PC-3 (cell line): ENCODE measurements around the gene INVS. TPM values are rescaled to one million over a fixed set of nuclear protein-coding genes. Genes with fewer than 3 reads are reported as not detected.

ENCODE experiments used
- ATAC-seq: fragments of 200-7000 bp; cut with Tn5 transposase; 2 replicates; pipeline ENCODE4 v1.9.1; 2020; ENCODE audit warnings: mild to moderate bottlenecking, moderate library complexity
- BruUV-seq: library from RNA; stranded (reverse); fragments of 400-500 nt; replicated peaks from 2 replicates; lab custom pipeline; 2021; lab: Mats Ljungman, UMichigan
- CTCF ChIA-PET: fragments of 300-600 bp; sonication (Branson Sonifier 250); formaldehyde crosslinking; loops from one replicate; lab custom pipeline; 2022; ENCODE audit warnings: antibody characterized with exemption; lab: Charles Lee
- POLR2A ChIA-PET: fragments of 300-600 bp; sonication (Branson Sonifier 250); formaldehyde crosslinking; loops from one replicate; lab custom pipeline; 2022; ENCODE audit warnings: antibody characterized with exemption; ENCODE audit not compliant: unreplicated experiment; lab: Charles Lee
- DNase-seq: peaks from one replicate; pipeline ENCODE4 v3.0.0-alpha.2; 2015
- H2AFZ ChIP-seq: fragments of 300-600 bp; sonication (generic); 2 replicates; pipeline ENCODE4 v1.6.0; 2016; ENCODE audit warnings: antibody characterized with exemption, low read length
- H3F3A ChIP-seq: fragments of 300-600 bp; sonication (generic); one replicate; pipeline ENCODE4 v1.6.0; 2017; ENCODE audit warnings: antibody characterized with exemption, low read length, control low read depth, mild to moderate bottlenecking; ENCODE audit not compliant: unreplicated experiment
- H3K27ac ChIP-seq: fragments of 300-600 bp; sonication (generic); 2 replicates; pipeline ENCODE4 v1.5.1; 2016; ENCODE audit warnings: mild to moderate bottlenecking, low read length
- H3K27me3 ChIP-seq: fragments of 300-600 bp; sonication (generic); 2 replicates; pipeline ENCODE4 v1.6.1; 2016; ENCODE audit warnings: low read length, mixed read lengths
- H3K36me3 ChIP-seq: fragments of 300-600 bp; sonication (generic); 2 replicates; pipeline ENCODE4 v1.6.1; 2016; ENCODE audit warnings: low read depth, mixed run types, low read length, mixed read lengths
- H3K4me1 ChIP-seq: fragments of 300-600 bp; sonication (generic); 2 replicates; pipeline ENCODE4 v1.5.1; 2016; ENCODE audit warnings: low read length; ENCODE audit not compliant: insufficient read depth
- H3K4me2 ChIP-seq: fragments of 300-600 bp; sonication (generic); 2 replicates; pipeline ENCODE4 v1.6.0; 2016; ENCODE audit warnings: low read length
- H3K4me3 ChIP-seq: fragments of 300-600 bp; sonication (generic); 2 replicates; pipeline ENCODE4 v1.5.1; 2016; ENCODE audit warnings: mild to moderate bottlenecking, low read length, mixed read lengths
- H3K79me2 ChIP-seq: fragments of 300-600 bp; sonication (generic); 2 replicates; pipeline ENCODE4 v1.6.1; 2017; ENCODE audit warnings: low read length, mixed read lengths
- H3K9ac ChIP-seq: fragments of 300-600 bp; sonication (generic); 2 replicates; pipeline ENCODE4 v1.6.0; 2016; ENCODE audit warnings: mild to moderate bottlenecking, low read length
- H3K9me2 ChIP-seq: fragments of 300-600 bp; sonication (generic); replicated peaks from 2 replicates; pipeline ENCODE4 v1.6.1; 2016; ENCODE audit warnings: mixed run types, low read length, mixed read lengths
- H3K9me3 ChIP-seq: fragments of 300-600 bp; sonication (generic); 2 replicates; pipeline ENCODE4 v1.6.1; 2016; ENCODE audit warnings: low read length, mixed read lengths
- H4K20me1 ChIP-seq: fragments of 300-600 bp; sonication (generic); 2 replicates; pipeline ENCODE4 v1.6.1; 2016; ENCODE audit warnings: low read length, mixed read lengths
- EZH2 ChIP-seq: fragments of 300-600 bp; sonication (generic); IDR thresholded peaks from one replicate; pipeline ENCODE4 v1.6.1; 2017; ENCODE audit warnings: antibody characterized with exemption, mild to moderate bottlenecking, low read length; ENCODE audit not compliant: unreplicated experiment
- EZH2phosphoT487 ChIP-seq: fragments of 300-600 bp; sonication (generic); IDR thresholded peaks from 2 replicates; pipeline ENCODE4 v1.6.1; 2018; ENCODE audit warnings: mild to moderate bottlenecking, antibody characterized with exemption, low read length, borderline replicate concordance
- intact Hi-C: fragments of 100-400 bp; cut with micrococcal nuclease; formaldehyde crosslinking; loops from 2 replicates; pipeline ENCODE4 v1.9.0; 2023
- total RNA-seq: library from RNA; depleted of rRNA; stranded (reverse); fragments of >200 nt; gene quantifications from 2 replicates; pipeline ENCODE4 v1.2.3, GENCODE V29; 2014
- TF ChIP-seq, protein P1 (sequence below): fragments of 300-600 bp; sonication (generic); conservative IDR thresholded peaks from 2 replicates; pipeline ENCODE4 v1.5.1; 2017; ENCODE audit warnings: antibody characterized with exemption, low read depth, mild to moderate bottlenecking, low read length

INVS gene
- total RNA-seq, 1 experiment from 2014 or later: 8.9 TPM

GRCh38 chr9:100160021-100160420 lies 61.0 kb downstream of the INVS start:
- H3K4me2 ChIP-seq: no peak overlapping the region
- no peak for TF ChIP-seq EZH2
- no peak for TF ChIP-seq EZH2phosphoT487
- TF ChIP-seq, protein P1, sequence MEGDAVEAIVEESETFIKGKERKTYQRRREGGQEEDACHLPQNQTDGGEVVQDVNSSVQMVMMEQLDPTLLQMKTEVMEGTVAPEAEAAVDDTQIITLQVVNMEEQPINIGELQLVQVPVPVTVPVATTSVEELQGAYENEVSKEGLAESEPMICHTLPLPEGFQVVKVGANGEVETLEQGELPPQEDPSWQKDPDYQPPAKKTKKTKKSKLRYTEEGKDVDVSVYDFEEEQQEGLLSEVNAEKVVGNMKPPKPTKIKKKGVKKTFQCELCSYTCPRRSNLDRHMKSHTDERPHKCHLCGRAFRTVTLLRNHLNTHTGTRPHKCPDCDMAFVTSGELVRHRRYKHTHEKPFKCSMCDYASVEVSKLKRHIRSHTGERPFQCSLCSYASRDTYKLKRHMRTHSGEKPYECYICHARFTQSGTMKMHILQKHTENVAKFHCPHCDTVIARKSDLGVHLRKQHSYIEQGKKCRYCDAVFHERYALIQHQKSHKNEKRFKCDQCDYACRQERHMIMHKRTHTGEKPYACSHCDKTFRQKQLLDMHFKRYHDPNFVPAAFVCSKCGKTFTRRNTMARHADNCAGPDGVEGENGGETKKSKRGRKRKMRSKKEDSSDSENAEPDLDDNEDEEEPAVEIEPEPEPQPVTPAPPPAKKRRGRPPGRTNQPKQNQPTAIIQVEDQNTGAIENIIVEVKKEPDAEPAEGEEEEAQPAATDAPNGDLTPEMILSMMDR: no peak
- no peaks in the 10 kb centered on the region for H3K9me2 ChIP-seq
- no peaks in the 10 kb centered on the region for H3K4me1 ChIP-seq
- no peaks in the 10 kb centered on the region for H3K9me3 ChIP-seq
- H3K4me3 ChIP-seq: no peak overlapping the region
- DNase-seq (no peak), ATAC-seq (no peak)
- no peaks in the 10 kb centered on the region for H3K79me2 ChIP-seq
- no peak overlapping the region for H3K27ac ChIP-seq
- no peaks in the 10 kb centered on the region for H3K36me3 ChIP-seq
- no peak overlapping the region for H3K9ac ChIP-seq
- ChIA-PET POLR2A (interaction anchor here (0.6 kb wide), 1 partner anchor 1290 kb away, joined by 3 read pairs; no protein-coding TSS in a partner anchor), CTCF (no interaction called here)
- no peaks in the 10 kb centered on the region for H3K27me3 ChIP-seq
- H4K20me1 ChIP-seq: no peaks in the 10 kb centered on the region
- no TSS peak for BruUV-seq
- no peaks in the 10 kb centered on the region for H3F3A ChIP-seq
- intact Hi-C loops: no loop called here
- no peak overlapping the region for H2AFZ ChIP-seq

DNA sequence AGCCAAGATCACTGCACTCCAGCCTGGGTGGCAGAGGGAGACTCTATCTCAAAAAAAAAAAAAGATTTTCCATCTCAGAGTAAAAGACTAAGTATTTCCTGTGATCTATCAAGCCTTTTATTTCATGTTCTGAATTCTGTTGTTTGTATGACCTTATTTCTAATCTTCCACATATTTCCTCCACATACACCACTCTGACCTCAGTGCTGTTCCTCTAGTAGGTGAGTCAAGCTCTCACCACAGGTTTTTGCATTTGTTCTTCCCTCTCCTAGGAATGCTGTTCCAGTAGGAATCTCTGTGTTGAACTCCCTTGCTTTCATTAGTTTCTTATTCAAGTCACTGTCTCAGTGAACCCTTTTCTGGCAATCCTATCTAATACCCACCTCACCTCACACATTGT lies 68.1 kb downstream of the INVS start:
- no peak for DNase-seq
- no TSS peak for BruUV-seq
- Histone ChIP-seq H3K9me3 (no peaks in the 10 kb centered on the region), H2AFZ (no peak overlapping the region), H3K27ac (no peak overlapping the region), H3K79me2 (no peaks in the 10 kb centered on the region), H3F3A (no peaks in the 10 kb centered on the region), H4K20me1 (no peaks in the 10 kb centered on the region), H3K36me3 (no peaks in the 10 kb centered on the region), H3K4me1 (peaks cover 15% of the 10 kb centered on the region), H3K9me2 (no peaks in the 10 kb centered on the region), H3K4me2 (no peak overlapping the region), H3K4me3 (no peak overlapping the region), H3K9ac (no peak overlapping the region), H3K27me3 (no peaks in the 10 kb centered on the region)
- POLR2A ChIA-PET: no interaction called here
- CTCF ChIA-PET: no interaction called here
- intact Hi-C loops: no loop called here
- TF ChIP-seq, protein P1: no peak
- TF ChIP-seq EZH2phosphoT487: no peak
- TF ChIP-seq EZH2: no peak
- ATAC-seq: no peak

DNA sequence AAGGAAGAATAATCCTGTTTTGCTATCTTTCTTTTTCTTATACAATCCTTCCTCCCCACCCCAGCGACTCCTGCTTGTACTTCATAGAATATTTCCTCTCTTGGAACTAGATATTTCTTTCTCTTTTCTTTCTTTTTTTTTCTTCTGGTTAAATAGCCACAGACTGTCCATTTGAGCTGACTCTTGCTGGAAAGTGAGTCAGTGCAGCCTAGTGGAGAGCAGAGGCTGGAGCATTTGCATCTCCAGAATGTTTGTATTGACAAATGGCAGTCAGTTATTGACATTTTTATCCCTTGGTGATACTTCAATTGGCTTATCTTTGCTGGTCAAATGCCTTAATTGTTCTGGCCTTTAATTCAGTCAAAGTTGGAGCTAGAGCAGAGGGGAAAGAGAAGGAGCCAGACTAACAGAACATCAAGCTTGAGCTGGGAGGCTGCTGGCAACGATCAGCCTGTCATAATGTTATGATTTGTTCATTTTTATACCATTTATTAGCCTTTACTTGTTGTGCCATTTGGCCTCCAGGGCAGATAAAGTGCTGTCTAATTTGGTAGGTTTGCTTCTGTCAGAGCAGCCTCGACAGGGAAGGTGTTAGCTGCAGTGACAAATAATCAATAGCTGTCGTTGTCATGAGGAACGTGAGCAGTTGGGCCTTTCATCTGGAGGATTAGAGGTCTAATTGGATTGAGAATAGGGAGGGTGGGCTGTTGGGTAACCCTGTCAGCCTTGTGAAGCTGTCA lies 69.0 kb downstream of the INVS start:
- no peak for TF ChIP-seq EZH2
- TF ChIP-seq, protein P1: no peak
- TF ChIP-seq EZH2phosphoT487: no peak
- H3K4me3 ChIP-seq: no peak overlapping the region
- no peaks in the 10 kb centered on the region for H3F3A ChIP-seq
- no peak overlapping the region for H2AFZ ChIP-seq
- H3K79me2 ChIP-seq: no peaks in the 10 kb centered on the region
- no peak overlapping the region for H3K4me2 ChIP-seq
- no peak for DNase-seq
- no peaks in the 10 kb centered on the region for H3K9me3 ChIP-seq
- no peak overlapping the region for H3K9ac ChIP-seq
- H3K27me3 ChIP-seq: no peaks in the 10 kb centered on the region
- no peaks in the 10 kb centered on the region for H3K36me3 ChIP-seq
- peaks cover 15% of the 10 kb centered on the region for H3K4me1 ChIP-seq
- no peak for ATAC-seq
- POLR2A ChIA-PET: no interaction called here
- no peak overlapping the region for H3K27ac ChIP-seq
- no TSS peak for BruUV-seq
- CTCF ChIA-PET: interaction anchor here (0.5 to 0.6 kb wide), 2 partner anchors 104 to 261 kb away, joined by 3 read pairs; partner anchors contain the start of gene STX17
- H4K20me1 ChIP-seq: no peaks in the 10 kb centered on the region
- intact Hi-C loops: no loop called here
- H3K9me2 ChIP-seq: no peaks in the 10 kb centered on the region
